SU-DHL-6 (cell line): Measurements from ENCODE around the gene SMC5.

Source experiments
- H2AFZ ChIP-seq: fragments of 200-600 bp; sonication (generic); 2 replicates; pipeline ENCODE4 v1.6.1; 2014; ENCODE audit warnings: low read depth, mild to moderate bottlenecking, moderate library complexity, mixed read lengths, antibody characterized with exemption, low read length; ENCODE audit not compliant: severe bottlenecking
- H3F3A ChIP-seq: fragments of 200-600 bp; shearing (Covaris generic); 2 replicates; pipeline ENCODE4 v1.6.0; 2016; ENCODE audit warnings: antibody characterized with exemption, mild to moderate bottlenecking; ENCODE audit not compliant: insufficient read depth
- H3K27ac ChIP-seq: fragments of 200-600 bp; sonication (generic); 2 replicates; pipeline ENCODE4 v1.5.1; 2016; ENCODE audit warnings: low read depth, mild to moderate bottlenecking, low read length, moderate library complexity, mixed read lengths
- H3K27me3 ChIP-seq: fragments of 200-600 bp; sonication (generic), shearing (Covaris generic); 2 replicates; pipeline ENCODE4 v1.6.0; 2014; ENCODE audit warnings: mild to moderate bottlenecking, low read length
- H3K36me3 ChIP-seq: fragments of 200-600 bp; sonication (generic); 2 replicates; pipeline ENCODE4 v1.6.1; 2014; ENCODE audit warnings: mild to moderate bottlenecking, low read length, mixed read lengths
- H3K4me2 ChIP-seq: fragments of 300-600, 200-600 bp; shearing (Covaris generic), sonication (generic); 2 replicates; pipeline ENCODE4 v1.6.0; 2014; ENCODE audit warnings: low read length, low read depth, mild to moderate bottlenecking; ENCODE audit not compliant: poor library complexity, severe bottlenecking
- H3K4me3 ChIP-seq: fragments of 200-600 bp; sonication (generic); 2 replicates; pipeline ENCODE4 v1.5.1; 2014; ENCODE audit warnings: antibody characterized with exemption, low read length, mild to moderate bottlenecking, mixed read lengths; ENCODE audit not compliant: insufficient read depth, poor library complexity, severe bottlenecking
- H3K79me2 ChIP-seq: fragments of 200-600 bp; sonication (generic); 2 replicates; pipeline ENCODE4 v1.6.1; 2014; ENCODE audit warnings: mild to moderate bottlenecking, low read length, moderate library complexity; ENCODE audit not compliant: insufficient read depth
- H3K9ac ChIP-seq: fragments of 200-600 bp; sonication (generic); 2 replicates; pipeline ENCODE4 v1.7.0; 2014; ENCODE audit warnings: mild to moderate bottlenecking, low read length
- H3K9me2 ChIP-seq: fragments of 200-600 bp; sonication (generic); replicated peaks from 2 replicates; pipeline ENCODE4 v1.6.1; 2014; ENCODE audit warnings: low read length; ENCODE audit not compliant: insufficient read depth
- H3K9me3 ChIP-seq: fragments of 200-600 bp; sonication (generic); 2 replicates; pipeline ENCODE4 v1.6.1; 2014; ENCODE audit warnings: low read length, mixed read lengths; ENCODE audit not compliant: insufficient read depth
- H4K20me1 ChIP-seq: fragments of 200-600 bp; sonication (generic); 2 replicates; pipeline ENCODE4 v1.6.1; 2014; ENCODE audit warnings: low read depth, mild to moderate bottlenecking, antibody characterized with exemption, low read length, moderate library complexity, mixed read lengths
- EZH2phosphoT487 ChIP-seq: fragments of 200-600 bp; sonication (generic), shearing (Covaris generic); conservative IDR thresholded peaks from 2 replicates; pipeline ENCODE4 v1.6.1; 2018; ENCODE audit warnings: mild to moderate bottlenecking, antibody characterized with exemption, low read length, moderate library complexity, mixed read lengths
- TF ChIP-seq, protein P1 (sequence below): fragments of 200-600 bp; sonication (generic); IDR thresholded peaks from one replicate; pipeline ENCODE4 v1.5.1; 2017; ENCODE audit warnings: antibody characterized with exemption, mild to moderate bottlenecking, low read length, moderate library complexity; ENCODE audit not compliant: insufficient read depth, poor library complexity, severe bottlenecking

Gene SMC5

DNA sequence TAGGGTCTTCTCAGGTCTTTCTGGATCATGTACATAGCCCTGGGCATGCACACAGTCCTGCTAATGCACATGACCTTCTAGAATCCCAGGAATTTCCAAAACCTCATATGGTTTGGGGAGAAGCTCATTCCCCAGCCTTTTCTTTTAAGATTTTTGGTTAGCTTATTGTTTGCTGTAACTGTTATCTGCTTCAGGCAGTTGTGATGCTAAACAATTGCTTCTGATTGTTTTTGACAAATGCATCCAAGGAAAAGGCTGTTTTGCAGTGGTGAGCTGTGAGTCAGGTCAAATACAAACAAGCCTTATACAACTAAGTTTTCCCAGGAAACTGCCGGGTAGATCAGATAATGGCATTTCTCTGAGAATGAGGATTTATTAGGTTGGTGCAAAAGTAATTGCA is 32.7 kb downstream of the SMC5 start:
- Histone ChIP-seq H3K79me2 (peaks cover 28% of the 10 kb centered on the region), H3K27ac (no peak overlapping the region), H3K36me3 (peaks cover 63% of the 10 kb centered on the region)

DNA sequence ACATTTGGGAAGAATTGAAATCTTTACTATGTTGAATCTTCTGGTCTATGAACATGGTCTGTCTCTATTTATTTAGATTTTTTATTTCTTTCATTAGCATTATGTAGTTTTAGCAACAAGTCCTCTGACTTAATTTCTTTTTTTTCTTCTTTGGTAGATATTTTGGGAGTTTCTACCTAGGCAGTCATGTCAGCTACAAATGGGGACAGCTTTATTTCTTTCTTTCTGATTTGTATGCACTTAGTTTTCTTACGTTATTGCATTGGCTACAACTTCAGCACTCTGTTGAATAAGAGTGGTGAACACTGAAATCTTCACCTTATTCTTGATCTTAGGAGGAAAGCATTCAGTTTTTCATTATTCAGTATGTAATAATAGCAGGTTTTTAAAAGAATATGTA is 33.5 kb downstream of the SMC5 start:
- Histone ChIP-seq H3K27me3 (no peaks in the 10 kb centered on the region), H4K20me1 (0 out of 2 replicates have a peak, but pooled peaks cover 8% of the 10 kb centered on the region), H3K27ac (no peak overlapping the region), H3K9ac (no peak overlapping the region), H3K9me2 (no peaks in the 10 kb centered on the region), H3K9me3 (no peaks in the 10 kb centered on the region), H3K4me3 (no peak overlapping the region), H3K36me3 (peaks cover 64% of the 10 kb centered on the region), H3K4me2 (no peak overlapping the region), H2AFZ (no peak overlapping the region), H3K79me2 (peaks cover 28% of the 10 kb centered on the region), H3F3A (no peaks in the 10 kb centered on the region)
- no peak for TF ChIP-seq EZH2phosphoT487
- TF ChIP-seq, protein P1, sequence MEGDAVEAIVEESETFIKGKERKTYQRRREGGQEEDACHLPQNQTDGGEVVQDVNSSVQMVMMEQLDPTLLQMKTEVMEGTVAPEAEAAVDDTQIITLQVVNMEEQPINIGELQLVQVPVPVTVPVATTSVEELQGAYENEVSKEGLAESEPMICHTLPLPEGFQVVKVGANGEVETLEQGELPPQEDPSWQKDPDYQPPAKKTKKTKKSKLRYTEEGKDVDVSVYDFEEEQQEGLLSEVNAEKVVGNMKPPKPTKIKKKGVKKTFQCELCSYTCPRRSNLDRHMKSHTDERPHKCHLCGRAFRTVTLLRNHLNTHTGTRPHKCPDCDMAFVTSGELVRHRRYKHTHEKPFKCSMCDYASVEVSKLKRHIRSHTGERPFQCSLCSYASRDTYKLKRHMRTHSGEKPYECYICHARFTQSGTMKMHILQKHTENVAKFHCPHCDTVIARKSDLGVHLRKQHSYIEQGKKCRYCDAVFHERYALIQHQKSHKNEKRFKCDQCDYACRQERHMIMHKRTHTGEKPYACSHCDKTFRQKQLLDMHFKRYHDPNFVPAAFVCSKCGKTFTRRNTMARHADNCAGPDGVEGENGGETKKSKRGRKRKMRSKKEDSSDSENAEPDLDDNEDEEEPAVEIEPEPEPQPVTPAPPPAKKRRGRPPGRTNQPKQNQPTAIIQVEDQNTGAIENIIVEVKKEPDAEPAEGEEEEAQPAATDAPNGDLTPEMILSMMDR, result no peak

More for the DNA sequence above, 32.7 kb downstream of the SMC5 start:
- no peak overlapping the region for H3K9ac ChIP-seq
- 0 out of 2 replicates have a peak, but pooled peaks cover 8% of the 10 kb centered on the region for H4K20me1 ChIP-seq
- H3K9me3 ChIP-seq, result no peaks in the 10 kb centered on the region
- TF ChIP-seq, protein P1, result no peak
- no peak for TF ChIP-seq EZH2phosphoT487
- H3K9me2 ChIP-seq, result no peaks in the 10 kb centered on the region
- H3K27me3 ChIP-seq, result no peaks in the 10 kb centered on the region
- no peak overlapping the region for H3K4me2 ChIP-seq
- H2AFZ ChIP-seq, result no peak overlapping the region
- H3K4me3 ChIP-seq, result no peak overlapping the region
- H3F3A ChIP-seq, result no peaks in the 10 kb centered on the region; the same call in 1 of the 2 replicates

DNA sequence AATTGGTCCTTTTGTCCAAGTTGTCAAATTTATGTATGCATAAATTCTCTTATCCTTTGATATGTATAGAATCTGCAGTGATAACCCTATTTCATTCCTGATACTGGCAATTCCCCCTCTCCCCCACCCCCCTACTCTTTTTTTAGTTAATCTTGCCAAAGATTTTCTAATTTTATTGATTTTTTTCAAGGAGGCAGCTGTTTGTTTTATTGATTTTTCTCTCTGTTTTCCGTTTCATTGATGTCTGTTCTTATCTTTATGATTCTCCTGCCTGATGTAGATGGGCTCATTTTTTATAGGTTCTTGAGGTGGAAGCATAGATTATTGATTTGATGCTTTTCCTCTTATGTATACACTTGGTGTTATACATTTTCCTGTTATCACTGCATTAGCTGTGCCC is 34.4 kb downstream of the SMC5 start:
- Histone ChIP-seq H4K20me1 (0 out of 2 replicates have a peak, but pooled peaks cover 7% of the 10 kb centered on the region), H3K79me2 (peaks cover 28% of the 10 kb centered on the region), H3F3A (no peaks in the 10 kb centered on the region), H3K9me3 (no peaks in the 10 kb centered on the region), H3K36me3 (peaks cover 64% of the 10 kb centered on the region), H3K9ac (no peak overlapping the region), H3K27ac (no peak overlapping the region), H3K27me3 (no peaks in the 10 kb centered on the region), H3K4me3 (no peak overlapping the region), H3K4me2 (no peak overlapping the region), H2AFZ (no peak overlapping the region), H3K9me2 (no peaks in the 10 kb centered on the region)
- TF ChIP-seq, protein P1, result no peak
- TF ChIP-seq EZH2phosphoT487, result no peak
